ENCODE results near the gene WTAP.

GRCh38 chr6:159693128-159693893, 34.0 kb upstream of the WTAP start, which contains the start of gene SOD2:
- TF ChIP-seq CTCF (IDR thresholded peaks at IDR 0.05; ENCODE audit: control extremely low read depth in 1 of 3, insufficient read depth in 1 of 3, low read depth in 1 of 3, low read length in 3 of 3) = no peak; a peak in 1 of 4 replicates
- TF ChIP-seq POLR2AphosphoS5 (IDR thresholded peaks at IDR 0.05; ENCODE audit: low read depth, low read length) = peak; percentile 85
- 0 out of 2 replicates have a peak, but pooled peaks have one; percentile 6 for TF ChIP-seq CREB1 (IDR thresholded peaks at IDR 0.05)
- peak; percentile 89 for TF ChIP-seq JUND (IDR thresholded peaks at IDR 0.05; ENCODE audit: low read length)
- peak; percentile 74 to 85 for TF ChIP-seq POLR2A (IDR thresholded peaks at IDR 0.05; ENCODE audit: control extremely low read depth in 1 of 2, low read depth in 2 of 2, low read length in 2 of 2)
